ENCODE measurements around the gene LTA4H. TPM values are rescaled to one million over a fixed set of nuclear protein-coding genes. Genes with fewer than 3 reads are reported as not detected.

The LTA4H gene
- total and polyA plus RNA-seq, 2 of the 4 experiments (the other 2 are of a cell fraction) = 41.0 to 43.3 TPM

- H3K4me2 ChIP-seq (ENCODE audit: low read depth, low read length) = no peak overlapping the region
- H4K5ac ChIP-seq (ENCODE audit: low read depth, low read length) = no peak overlapping the region
- H3K23ac ChIP-seq (ENCODE audit: low read depth, low read length) = no peak overlapping the region
- POLR2A ChIA-PET (ENCODE audit: unreplicated experiment) = no interaction called here
- no peak for ATAC-seq (ENCODE audit: low read depth)
- no peak overlapping the region for H3K4me3 ChIP-seq (ENCODE audit: insufficient read depth, low read depth, low read length)
- no peak overlapping the region for H3K4ac ChIP-seq (ENCODE audit: low read depth, low read length)
- H2AFZ ChIP-seq (replicated peaks; ENCODE audit: low read length, poor library complexity) = no peak overlapping the region
- no peak overlapping the region for H2BK120ac ChIP-seq (ENCODE audit: low read depth, low read length)
- TF ChIP-seq MXI1 (IDR thresholded peaks at IDR 0.05; ENCODE audit: borderline replicate concordance, low read depth, low read length) = no peak
- TF ChIP-seq RFX5 (IDR thresholded peaks at IDR 0.05; ENCODE audit: low read depth, low read length) = no peak
- TF ChIP-seq RAD21 (IDR thresholded peaks at IDR 0.05; ENCODE audit: low read length) = no peak
- no peak for TF ChIP-seq SMC3 (IDR thresholded peaks at IDR 0.05; ENCODE audit: low read depth, low read length)
- TF ChIP-seq, protein P1, sequence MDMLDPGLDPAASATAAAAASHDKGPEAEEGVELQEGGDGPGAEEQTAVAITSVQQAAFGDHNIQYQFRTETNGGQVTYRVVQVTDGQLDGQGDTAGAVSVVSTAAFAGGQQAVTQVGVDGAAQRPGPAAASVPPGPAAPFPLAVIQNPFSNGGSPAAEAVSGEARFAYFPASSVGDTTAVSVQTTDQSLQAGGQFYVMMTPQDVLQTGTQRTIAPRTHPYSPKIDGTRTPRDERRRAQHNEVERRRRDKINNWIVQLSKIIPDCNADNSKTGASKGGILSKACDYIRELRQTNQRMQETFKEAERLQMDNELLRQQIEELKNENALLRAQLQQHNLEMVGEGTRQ (IDR thresholded peaks at IDR 0.05; ENCODE audit: low read depth, low read length) = no peak
- TF ChIP-seq, protein P2, sequence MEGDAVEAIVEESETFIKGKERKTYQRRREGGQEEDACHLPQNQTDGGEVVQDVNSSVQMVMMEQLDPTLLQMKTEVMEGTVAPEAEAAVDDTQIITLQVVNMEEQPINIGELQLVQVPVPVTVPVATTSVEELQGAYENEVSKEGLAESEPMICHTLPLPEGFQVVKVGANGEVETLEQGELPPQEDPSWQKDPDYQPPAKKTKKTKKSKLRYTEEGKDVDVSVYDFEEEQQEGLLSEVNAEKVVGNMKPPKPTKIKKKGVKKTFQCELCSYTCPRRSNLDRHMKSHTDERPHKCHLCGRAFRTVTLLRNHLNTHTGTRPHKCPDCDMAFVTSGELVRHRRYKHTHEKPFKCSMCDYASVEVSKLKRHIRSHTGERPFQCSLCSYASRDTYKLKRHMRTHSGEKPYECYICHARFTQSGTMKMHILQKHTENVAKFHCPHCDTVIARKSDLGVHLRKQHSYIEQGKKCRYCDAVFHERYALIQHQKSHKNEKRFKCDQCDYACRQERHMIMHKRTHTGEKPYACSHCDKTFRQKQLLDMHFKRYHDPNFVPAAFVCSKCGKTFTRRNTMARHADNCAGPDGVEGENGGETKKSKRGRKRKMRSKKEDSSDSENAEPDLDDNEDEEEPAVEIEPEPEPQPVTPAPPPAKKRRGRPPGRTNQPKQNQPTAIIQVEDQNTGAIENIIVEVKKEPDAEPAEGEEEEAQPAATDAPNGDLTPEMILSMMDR (conservative IDR thresholded peaks at IDR 0.05; ENCODE audit: low read depth, low read length) = no peak
- 72% methylated on average over 5 of the region's 7 CpGs; no CpG with 5 or more reads in 1 of the 2 experiments for WGBS, 2 experiments (ENCODE audit: extremely low coverage in 2 of 2, insufficient read length in 1 of 2)
- no peak overlapping the region for H3K9ac ChIP-seq (ENCODE audit: low read depth, low read length)
- peaks cover 4% of the 10 kb centered on the region for H3K9me3 ChIP-seq (ENCODE audit: control insufficient read depth, insufficient read depth, low read length)
- no peak overlapping the region for H3K14ac ChIP-seq (replicated peaks; ENCODE audit: low read depth, low read length)
- H3K4me1 ChIP-seq (ENCODE audit: control insufficient read depth, insufficient read depth, low read length) = no peaks in the 10 kb centered on the region
- no peak overlapping the region for H3K27ac ChIP-seq (ENCODE audit: insufficient read depth, low read length)
- dilution Hi-C loops (cut with HindIII; ENCODE audit: low sequenced_read_pairs, unreplicated experiment) (loop anchor here (10.0 kb wide), 1 partner anchor 455 kb away; no protein-coding TSS in a partner anchor), intact Hi-C loops (cut with micrococcal nuclease) (no loop called here), in situ Hi-C loops (cut with MboI; ENCODE audit: low sequenced_read_pairs) (loop anchor here (5.0 kb wide), 3 partner anchors 152 to 457 kb away; partner anchors contain the start of gene CDK17)
- H3K36me3 ChIP-seq (ENCODE audit: control insufficient read depth, insufficient read depth, low read length) = no peaks in the 10 kb centered on the region
- no peaks in the 10 kb centered on the region for H4K20me1 ChIP-seq (ENCODE audit: insufficient read depth, low read length)
- no TSS peak for BruUV-seq (replicated peaks)
- no peak for DNase-seq
- no peak overlapping the region for H2BK20ac ChIP-seq (ENCODE audit: low read depth, low read length)
- H3K56ac ChIP-seq (ENCODE audit: extremely low read depth, insufficient read depth, low read length) = no peak overlapping the region
- H2AK9ac ChIP-seq (replicated peaks; ENCODE audit: low read depth, low read length, poor library complexity) = no peak overlapping the region
- H4K91ac ChIP-seq (ENCODE audit: insufficient read depth, low read depth, low read length) = no peak overlapping the region
- CTCF ChIA-PET = interaction anchor here (1.9 kb wide), 1 partner anchor 155 kb away, joined by 10 read pairs; no protein-coding TSS in a partner anchor
- H2BK5ac ChIP-seq (ENCODE audit: low read depth, low read length, poor library complexity, severe bottlenecking) = no peak overlapping the region
- H2AK5ac ChIP-seq (ENCODE audit: low read depth, low read length) = no peak overlapping the region
- no peaks in the 10 kb centered on the region for H3K79me1 ChIP-seq (ENCODE audit: low read depth in 1 of 2, low read length in 2 of 2)
- H3K27me3 ChIP-seq (ENCODE audit: control insufficient read depth, insufficient read depth, low read length) = no peaks in the 10 kb centered on the region
- H2BK15ac ChIP-seq (ENCODE audit: low read depth, low read length) = no peak overlapping the region
- H4K8ac ChIP-seq (ENCODE audit: low read depth in 2 of 2, low read length in 2 of 2) = no peak overlapping the region
- no peaks in the 10 kb centered on the region for H3K9me1 ChIP-seq (ENCODE audit: insufficient read depth, low read length)
- no peak overlapping the region for H3K18ac ChIP-seq (ENCODE audit: low read depth, low read length)
Observed at GRCh38 chr12:96060041-96060440, 24.7 kb upstream of the LTA4H start.

Measured in IMR-90 (cell line).